ENCODE results near the gene EPS8L3.

The EPS8L3 gene

GRCh38 chr1:109796484-109797302, 33.0 kb upstream of the EPS8L3 start:
- Histone ChIP-seq H3K27me3 (ENCODE audit: insufficient read depth, poor library complexity, severe bottlenecking) (no peaks in the 10 kb centered on the region), H3K36me3 (ENCODE audit: low read depth) (no peaks in the 10 kb centered on the region), H3K4me3 (ENCODE audit: severe bottlenecking) (no peak overlapping the region), H3K27ac (ENCODE audit: poor library complexity, severe bottlenecking) (no peak overlapping the region), H3K9me3 (ENCODE audit: severe bottlenecking) (no peaks in the 10 kb centered on the region), H3K4me1 (ENCODE audit: insufficient read depth, poor library complexity, severe bottlenecking) (peaks cover 29% of the 10 kb centered on the region)
- no peak for TF ChIP-seq CTCF (IDR thresholded peaks at IDR 0.05; ENCODE audit: poor library complexity, severe bottlenecking)
- ATAC-seq (ENCODE audit: low read depth) = no peak
- no peak for DNase-seq (ENCODE audit: low spot score)

- Histone ChIP-seq H3K27ac (ENCODE audit: poor library complexity, severe bottlenecking) (no peak overlapping the region), H3K4me1 (ENCODE audit: insufficient read depth, poor library complexity, severe bottlenecking) (peaks cover 34% of the 10 kb centered on the region), H3K4me3 (ENCODE audit: severe bottlenecking) (no peak overlapping the region), H3K9me3 (ENCODE audit: severe bottlenecking) (no peaks in the 10 kb centered on the region), H3K36me3 (ENCODE audit: low read depth) (no peaks in the 10 kb centered on the region), H3K27me3 (ENCODE audit: insufficient read depth, poor library complexity, severe bottlenecking) (no peaks in the 10 kb centered on the region)
- no peak for TF ChIP-seq CTCF (IDR thresholded peaks at IDR 0.05; ENCODE audit: poor library complexity, severe bottlenecking)
- ATAC-seq (ENCODE audit: low read depth) = no peak
- no peak for DNase-seq (ENCODE audit: low spot score)
Observed at GRCh38 chr1:109794319-109795132, 30.8 kb upstream of the EPS8L3 start.

GRCh38 chr1:109793486-109794318, 30.0 kb upstream of the EPS8L3 start:
- H3K27ac ChIP-seq (ENCODE audit: poor library complexity, severe bottlenecking) = peak overlapping the region; percentile 26

GRCh38 chr1:109793089-109793485, 29.4 kb upstream of the EPS8L3 start:
- Histone ChIP-seq H3K9me3 (ENCODE audit: severe bottlenecking) (no peaks in the 10 kb centered on the region), H3K27ac (ENCODE audit: poor library complexity, severe bottlenecking) (peak overlapping the region; percentile 26), H3K27me3 (ENCODE audit: insufficient read depth, poor library complexity, severe bottlenecking) (no peaks in the 10 kb centered on the region), H3K4me3 (ENCODE audit: severe bottlenecking) (no peak overlapping the region), H3K4me1 (ENCODE audit: insufficient read depth, poor library complexity, severe bottlenecking) (peaks cover 34% of the 10 kb centered on the region), H3K36me3 (ENCODE audit: low read depth) (no peaks in the 10 kb centered on the region)
- DNase-seq (ENCODE audit: low spot score) (no peak), ATAC-seq (ENCODE audit: low read depth) (no peak)
- TF ChIP-seq CTCF (IDR thresholded peaks at IDR 0.05; ENCODE audit: poor library complexity, severe bottlenecking) = no peak

More at GRCh38 chr1:109793486-109794318, 30.0 kb upstream of the EPS8L3 start:
- Histone ChIP-seq H3K4me1 (ENCODE audit: insufficient read depth, poor library complexity, severe bottlenecking) (peaks cover 34% of the 10 kb centered on the region), H3K36me3 (ENCODE audit: low read depth) (no peaks in the 10 kb centered on the region), H3K27me3 (ENCODE audit: insufficient read depth, poor library complexity, severe bottlenecking) (no peaks in the 10 kb centered on the region), H3K9me3 (ENCODE audit: severe bottlenecking) (no peaks in the 10 kb centered on the region), H3K4me3 (ENCODE audit: severe bottlenecking) (no peak overlapping the region)
- DNase-seq (ENCODE audit: low spot score) (no peak), ATAC-seq (ENCODE audit: low read depth) (peak; percentile 66)
- TF ChIP-seq CTCF (IDR thresholded peaks at IDR 0.05; ENCODE audit: poor library complexity, severe bottlenecking) = no peak
